Measurements from ENCODE around the gene CCDC138. TPM values are rescaled to one million over a fixed set of nuclear protein-coding genes. Genes with fewer than 3 reads are reported as not detected.

CCDC138 gene
- total RNA-seq, 1 experiment from 2014 or later = 10.1 TPM

DNA sequence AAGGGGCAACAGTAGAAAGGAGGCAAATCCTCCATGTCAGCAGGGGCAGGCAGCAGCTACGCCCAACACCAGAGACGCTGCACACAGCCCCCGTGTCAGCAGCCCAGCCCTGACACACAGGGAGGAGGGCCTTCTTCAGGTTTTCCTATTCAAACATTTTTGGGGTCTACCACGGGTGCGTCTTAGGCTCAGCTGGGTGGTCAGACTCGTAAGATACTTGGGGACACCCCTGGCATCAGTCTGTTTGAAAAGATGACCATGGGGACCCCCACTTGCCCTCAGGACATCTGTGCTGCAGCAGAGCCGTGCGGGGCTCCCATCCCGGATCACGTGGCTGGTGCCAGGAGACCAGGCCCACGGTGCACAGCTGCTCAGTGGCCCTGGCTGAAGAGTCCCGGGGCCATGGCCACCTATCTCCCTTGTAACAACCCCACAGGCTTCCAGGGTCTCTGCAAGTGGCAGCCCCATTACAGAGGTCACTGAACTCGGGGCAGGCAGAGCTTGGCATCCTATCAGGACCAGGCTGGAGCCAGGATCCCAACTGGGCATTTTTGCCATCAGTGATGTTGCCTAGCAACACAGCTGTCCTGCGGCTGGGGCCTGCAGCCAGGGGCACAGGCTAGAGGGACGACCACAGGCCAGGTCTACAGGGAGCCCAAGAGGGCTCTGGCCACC, 120.0 kb downstream of the CCDC138 start:
- H3K9me3 ChIP-seq (ENCODE audit: control insufficient read depth, insufficient read depth, low read depth, low read length) = no peaks in the 10 kb centered on the region
- no peaks in the 10 kb centered on the region for H3K36me3 ChIP-seq (ENCODE audit: control insufficient read depth, insufficient read depth, low read length)
- POLR2A ChIA-PET = no interaction called here
- CTCF ChIA-PET = no interaction called here
- no peaks in the 10 kb centered on the region for H3K27me3 ChIP-seq (ENCODE audit: control insufficient read depth, insufficient read depth, low read length)
- ATAC-seq (no peak; the same call in 1 of the 2 replicates), DNase-seq (ENCODE audit: low read depth, low spot score) (no peak)
- H3K4me3 ChIP-seq (ENCODE audit: low read depth in 2 of 2, low read length in 2 of 2) = no peak overlapping the region
- TF ChIP-seq, protein P1, sequence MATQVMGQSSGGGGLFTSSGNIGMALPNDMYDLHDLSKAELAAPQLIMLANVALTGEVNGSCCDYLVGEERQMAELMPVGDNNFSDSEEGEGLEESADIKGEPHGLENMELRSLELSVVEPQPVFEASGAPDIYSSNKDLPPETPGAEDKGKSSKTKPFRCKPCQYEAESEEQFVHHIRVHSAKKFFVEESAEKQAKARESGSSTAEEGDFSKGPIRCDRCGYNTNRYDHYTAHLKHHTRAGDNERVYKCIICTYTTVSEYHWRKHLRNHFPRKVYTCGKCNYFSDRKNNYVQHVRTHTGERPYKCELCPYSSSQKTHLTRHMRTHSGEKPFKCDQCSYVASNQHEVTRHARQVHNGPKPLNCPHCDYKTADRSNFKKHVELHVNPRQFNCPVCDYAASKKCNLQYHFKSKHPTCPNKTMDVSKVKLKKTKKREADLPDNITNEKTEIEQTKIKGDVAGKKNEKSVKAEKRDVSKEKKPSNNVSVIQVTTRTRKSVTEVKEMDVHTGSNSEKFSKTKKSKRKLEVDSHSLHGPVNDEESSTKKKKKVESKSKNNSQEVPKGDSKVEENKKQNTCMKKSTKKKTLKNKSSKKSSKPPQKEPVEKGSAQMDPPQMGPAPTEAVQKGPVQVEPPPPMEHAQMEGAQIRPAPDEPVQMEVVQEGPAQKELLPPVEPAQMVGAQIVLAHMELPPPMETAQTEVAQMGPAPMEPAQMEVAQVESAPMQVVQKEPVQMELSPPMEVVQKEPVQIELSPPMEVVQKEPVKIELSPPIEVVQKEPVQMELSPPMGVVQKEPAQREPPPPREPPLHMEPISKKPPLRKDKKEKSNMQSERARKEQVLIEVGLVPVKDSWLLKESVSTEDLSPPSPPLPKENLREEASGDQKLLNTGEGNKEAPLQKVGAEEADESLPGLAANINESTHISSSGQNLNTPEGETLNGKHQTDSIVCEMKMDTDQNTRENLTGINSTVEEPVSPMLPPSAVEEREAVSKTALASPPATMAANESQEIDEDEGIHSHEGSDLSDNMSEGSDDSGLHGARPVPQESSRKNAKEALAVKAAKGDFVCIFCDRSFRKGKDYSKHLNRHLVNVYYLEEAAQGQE (IDR thresholded peaks at IDR 0.05; ENCODE audit: insufficient read depth in 1 of 2, low read depth in 2 of 2, low read length in 1 of 2) = no peak
- no peak for TF ChIP-seq CTCF (IDR thresholded peaks at IDR 0.05)
- TF ChIP-seq POLR2AphosphoS5 (IDR thresholded peaks at IDR 0.05; ENCODE audit: low read depth, low read length) = no peak
- no peak for TF ChIP-seq SIN3A (IDR thresholded peaks at IDR 0.05; ENCODE audit: borderline replicate concordance, insufficient read depth, low read depth, low read length)
- TF ChIP-seq TCF7L2 (IDR thresholded peaks at IDR 0.05; ENCODE audit: low read depth, low read length) = no peak
- no peaks in the 10 kb centered on the region for H3K4me1 ChIP-seq (ENCODE audit: control insufficient read depth, insufficient read depth, low read length)
- no peak overlapping the region for H3K27ac ChIP-seq (ENCODE audit: low read length)
- no TSS peak for BruUV-seq (replicated peaks)
- intact Hi-C loops (cut with micrococcal nuclease; ENCODE audit: unreplicated experiment) (no loop called here), in situ Hi-C loops (cut with HindIII; ENCODE audit: low pct_unique_long_range_greater_than_20kb, low sequenced_read_pairs) (no loop called here)

- ChIA-PET CTCF (no interaction called here), POLR2A (no interaction called here)
- Histone ChIP-seq H3K4me3 (ENCODE audit: low read depth in 2 of 2, low read length in 2 of 2) (no peak overlapping the region), H3K36me3 (ENCODE audit: control insufficient read depth, insufficient read depth, low read length) (no peaks in the 10 kb centered on the region), H3K4me1 (ENCODE audit: control insufficient read depth, insufficient read depth, low read length) (no peaks in the 10 kb centered on the region), H3K27me3 (ENCODE audit: control insufficient read depth, insufficient read depth, low read length) (no peaks in the 10 kb centered on the region), H3K27ac (ENCODE audit: low read length) (no peak overlapping the region), H3K9me3 (ENCODE audit: control insufficient read depth, insufficient read depth, low read depth, low read length) (no peaks in the 10 kb centered on the region)
- DNase-seq (ENCODE audit: low read depth, low spot score) (no peak), ATAC-seq (no peak)
- BruUV-seq (replicated peaks) = no TSS peak
- intact Hi-C loops (cut with micrococcal nuclease; ENCODE audit: unreplicated experiment) (no loop called here), in situ Hi-C loops (cut with HindIII; ENCODE audit: low pct_unique_long_range_greater_than_20kb, low sequenced_read_pairs) (no loop called here)
- TF ChIP-seq CTCF (IDR thresholded peaks at IDR 0.05) (no peak), SIN3A (IDR thresholded peaks at IDR 0.05; ENCODE audit: borderline replicate concordance, insufficient read depth, low read depth, low read length) (no peak), TCF7L2 (IDR thresholded peaks at IDR 0.05; ENCODE audit: low read depth, low read length) (no peak), POLR2AphosphoS5 (IDR thresholded peaks at IDR 0.05; ENCODE audit: low read depth, low read length) (no peak)
- TF ChIP-seq, protein P1 (IDR thresholded peaks at IDR 0.05; ENCODE audit: insufficient read depth in 1 of 2, low read depth in 2 of 2, low read length in 1 of 2) = no peak
Measured at GRCh38 chr2:108907822-108908712, 121.5 kb downstream of the CCDC138 start.
